IPS-20b (cell line): Measurements from ENCODE around the gene MYL7.

Experiments
- H3K27ac ChIP-seq: one replicate; pipeline ENCODE4 v1.5.1; 2013; ENCODE audit warnings: low read length
- H3K27me3 ChIP-seq: 2 replicates; pipeline ENCODE4 v1.6.1; 2013; ENCODE audit warnings: mild to moderate bottlenecking, low read length, inconsistent platforms; ENCODE audit not compliant: insufficient read depth
- H3K36me3 ChIP-seq: 2 replicates; pipeline ENCODE4 v1.6.1; 2013; ENCODE audit warnings: low read depth, mild to moderate bottlenecking, inconsistent platforms, low read length, moderate library complexity; ENCODE audit not compliant: insufficient read depth
- H3K4me1 ChIP-seq: 2 replicates; pipeline ENCODE4 v1.6.1; 2013; ENCODE audit warnings: mild to moderate bottlenecking, control low read depth, inconsistent platforms, low read length, moderate library complexity; ENCODE audit not compliant: insufficient read depth
- H3K4me3 ChIP-seq: 2 replicates; pipeline ENCODE4 v1.5.1; 2013; ENCODE audit warnings: mild to moderate bottlenecking, low read length, inconsistent platforms
- H3K9ac ChIP-seq: 2 replicates; pipeline ENCODE4 v1.6.1; 2013; ENCODE audit warnings: low read depth, mild to moderate bottlenecking, inconsistent platforms, low read length, moderate library complexity
- H3K9me3 ChIP-seq: 2 replicates; pipeline ENCODE4 v1.6.1; 2013; ENCODE audit warnings: mild to moderate bottlenecking, low read depth, low read length, inconsistent platforms; ENCODE audit not compliant: insufficient read depth

Gene MYL7

GRCh38 chr7:44145969-44146911 lies 5.1 kb upstream of the MYL7 start:
- H3K4me3 ChIP-seq: peak overlapping the region; percentile 69; the same call in 1 of the 2 replicates
- no peaks in the 10 kb centered on the region for H3K9me3 ChIP-seq
- H3K27me3 ChIP-seq: peaks cover 46% of the 10 kb centered on the region
- peaks cover 6% of the 10 kb centered on the region; the same call in 1 of the 2 replicates for H3K4me1 ChIP-seq
- no peak overlapping the region for H3K27ac ChIP-seq
- no peak overlapping the region for H3K9ac ChIP-seq
- no peaks in the 10 kb centered on the region for H3K36me3 ChIP-seq

DNA sequence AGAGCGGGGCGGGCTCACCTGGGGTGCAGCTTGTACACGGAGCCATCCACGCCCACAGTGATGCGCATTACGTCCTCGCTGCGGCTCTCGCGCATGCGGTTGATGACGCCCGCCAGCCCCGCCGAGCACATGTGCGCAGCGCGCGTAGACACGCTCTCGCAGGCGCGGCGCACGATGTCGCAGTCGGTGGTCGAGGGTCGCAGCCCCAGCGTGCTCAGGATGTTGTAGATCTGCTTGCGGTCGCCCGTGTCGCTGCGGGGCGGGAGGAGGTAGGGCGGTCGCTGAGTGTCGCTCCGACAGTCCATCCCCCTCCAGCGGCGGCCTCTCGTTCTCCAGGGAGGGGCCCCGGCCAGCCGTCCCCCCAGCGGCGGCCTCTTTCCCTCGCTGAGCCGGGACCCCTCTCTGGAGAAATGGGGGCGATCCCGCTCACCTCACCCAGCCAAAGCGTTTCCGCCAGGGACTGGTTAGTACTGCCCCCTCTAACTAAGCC lies 4.4 kb upstream of the MYL7 start:
- no peaks in the 10 kb centered on the region for H3K9me3 ChIP-seq
- H3K4me3 ChIP-seq: peak overlapping the region; percentile 69; the same call in 1 of the 2 replicates
- H3K27ac ChIP-seq: no peak overlapping the region
- H3K4me1 ChIP-seq: peaks cover 6% of the 10 kb centered on the region; the same call in 1 of the 2 replicates
- H3K9ac ChIP-seq: no peak overlapping the region
- no peaks in the 10 kb centered on the region for H3K36me3 ChIP-seq
- H3K27me3 ChIP-seq: peaks cover 46% of the 10 kb centered on the region

DNA sequence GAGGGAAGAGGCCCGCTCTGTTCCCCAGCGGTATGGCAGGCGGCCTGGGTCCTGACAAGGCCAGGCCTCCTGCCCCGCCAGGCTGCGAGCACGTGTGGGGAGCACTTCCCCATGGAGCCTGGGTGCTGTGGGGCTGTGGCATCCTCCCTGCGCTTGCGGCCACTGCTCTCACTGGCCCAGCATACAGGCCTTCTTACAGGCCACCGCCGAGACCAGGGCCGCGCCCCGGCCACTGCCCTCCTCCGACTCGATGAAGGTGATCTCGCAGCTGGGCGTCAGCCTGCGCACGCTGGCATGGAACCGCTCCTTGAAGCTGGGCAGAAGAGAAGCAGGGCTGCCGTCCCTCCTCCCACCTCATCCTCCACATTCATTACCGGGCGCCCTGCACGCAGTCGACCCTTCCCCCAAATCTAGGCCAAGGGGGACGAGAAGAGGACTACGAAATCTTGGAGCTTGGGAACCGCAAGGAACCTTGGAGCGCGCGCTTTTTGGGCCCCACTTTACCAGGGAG lies 3.9 kb upstream of the MYL7 start:
- H3K36me3 ChIP-seq: no peaks in the 10 kb centered on the region
- no peak overlapping the region for H3K9ac ChIP-seq
- H3K27ac ChIP-seq: no peak overlapping the region
- H3K4me1 ChIP-seq: peaks cover 6% of the 10 kb centered on the region; the same call in 1 of the 2 replicates
- H3K27me3 ChIP-seq: peaks cover 46% of the 10 kb centered on the region
- peak overlapping the region; percentile 69; the same call in 1 of the 2 replicates for H3K4me3 ChIP-seq
- H3K9me3 ChIP-seq: no peaks in the 10 kb centered on the region

GRCh38 chr7:44144426-44144967 lies 3.4 kb upstream of the MYL7 start:
- no peaks in the 10 kb centered on the region for H3K9me3 ChIP-seq
- H3K27me3 ChIP-seq: peaks cover 46% of the 10 kb centered on the region
- H3K4me3 ChIP-seq: no peak overlapping the region
- H3K36me3 ChIP-seq: no peaks in the 10 kb centered on the region
- no peak overlapping the region for H3K27ac ChIP-seq
- H3K4me1 ChIP-seq: peaks cover 6% of the 10 kb centered on the region; the same call in 1 of the 2 replicates
- no peak overlapping the region for H3K9ac ChIP-seq

DNA sequence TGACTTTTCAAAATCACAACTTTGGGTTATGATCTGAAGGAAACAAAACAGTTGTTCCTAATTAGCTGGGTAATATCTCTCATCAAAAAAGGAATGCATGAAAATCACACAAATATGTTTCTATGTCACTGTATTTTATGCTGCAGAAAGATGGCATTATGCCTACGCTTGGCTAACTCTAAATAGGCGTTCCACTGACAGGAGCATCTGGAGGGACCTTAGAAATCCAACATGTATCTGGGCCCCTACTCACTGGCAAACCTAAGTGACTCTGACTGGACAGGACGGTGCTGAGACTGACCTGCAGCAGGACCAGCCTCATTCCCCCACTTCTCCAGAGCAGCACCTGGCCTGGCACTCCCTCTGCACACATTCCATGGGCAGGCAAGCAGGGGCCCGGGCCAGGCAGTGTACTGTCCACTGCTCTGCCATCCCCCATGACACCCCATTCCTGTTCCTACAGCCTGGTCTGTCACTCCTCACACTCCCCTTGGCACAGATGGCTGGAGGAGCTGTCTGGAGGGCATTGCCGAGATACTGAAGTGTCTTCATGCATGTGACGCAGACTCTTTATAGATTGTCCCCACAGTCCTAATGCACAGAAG lies 2.6 kb upstream of the MYL7 start:
- Histone ChIP-seq H3K4me3 (no peak overlapping the region), H3K4me1 (peaks cover 6% of the 10 kb centered on the region; the same call in 1 of the 2 replicates), H3K27me3 (peaks cover 46% of the 10 kb centered on the region), H3K27ac (no peak overlapping the region), H3K9ac (no peak overlapping the region), H3K9me3 (no peaks in the 10 kb centered on the region), H3K36me3 (no peaks in the 10 kb centered on the region)

DNA sequence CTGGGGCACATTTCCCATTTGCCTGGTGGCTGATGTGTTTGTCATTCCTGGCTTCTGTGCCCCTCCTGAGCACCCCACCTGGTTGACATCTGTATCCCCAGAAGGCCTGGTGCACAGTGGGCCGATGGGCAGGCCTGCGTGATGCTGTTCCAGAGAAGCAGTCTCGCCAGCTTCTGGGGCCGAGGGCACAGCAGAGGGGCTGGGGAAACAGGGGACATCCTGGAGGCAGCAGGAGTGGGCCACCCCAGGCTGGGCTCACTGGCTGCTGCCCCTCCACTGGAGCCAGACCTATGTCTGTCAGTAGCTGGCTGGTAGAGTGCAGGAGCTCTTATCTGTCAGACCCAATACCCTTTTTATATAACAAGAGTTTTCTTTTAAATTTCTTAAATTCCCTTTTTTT lies 896 bp upstream of the MYL7 start:
- Histone ChIP-seq H3K9ac (no peak overlapping the region), H3K9me3 (no peaks in the 10 kb centered on the region), H3K4me3 (no peak overlapping the region), H3K4me1 (peaks cover 6% of the 10 kb centered on the region; the same call in 1 of the 2 replicates), H3K27ac (no peak overlapping the region), H3K36me3 (no peaks in the 10 kb centered on the region), H3K27me3 (peaks cover 36% of the 10 kb centered on the region)

- H3K36me3 ChIP-seq: no peaks in the 10 kb centered on the region
- H3K27ac ChIP-seq: no peak overlapping the region
- peaks cover 21% of the 10 kb centered on the region for H3K27me3 ChIP-seq
- no peak overlapping the region for H3K4me3 ChIP-seq
- H3K4me1 ChIP-seq: no peaks in the 10 kb centered on the region
- no peak overlapping the region for H3K9ac ChIP-seq
- H3K9me3 ChIP-seq: no peaks in the 10 kb centered on the region
Measured at GRCh38 chr7:44140341-44140740, 791 bp downstream of the MYL7 start.

GRCh38 chr7:44139311-44140010 lies 1.7 kb downstream of the MYL7 start:
- H3K9ac ChIP-seq: no peak overlapping the region
- no peaks in the 10 kb centered on the region for H3K9me3 ChIP-seq
- no peak overlapping the region for H3K4me3 ChIP-seq
- peaks cover 13% of the 10 kb centered on the region for H3K27me3 ChIP-seq
- H3K27ac ChIP-seq: no peak overlapping the region
- no peaks in the 10 kb centered on the region for H3K36me3 ChIP-seq
- H3K4me1 ChIP-seq: no peaks in the 10 kb centered on the region

GRCh38 chr7:44138698-44139097 lies 2.4 kb downstream of the MYL7 start:
- no peak overlapping the region for H3K9ac ChIP-seq
- H3K27me3 ChIP-seq: peaks cover 5% of the 10 kb centered on the region
- no peaks in the 10 kb centered on the region for H3K4me1 ChIP-seq
- no peaks in the 10 kb centered on the region for H3K9me3 ChIP-seq
- H3K27ac ChIP-seq: no peak overlapping the region
- H3K4me3 ChIP-seq: no peak overlapping the region
- H3K36me3 ChIP-seq: no peaks in the 10 kb centered on the region

DNA sequence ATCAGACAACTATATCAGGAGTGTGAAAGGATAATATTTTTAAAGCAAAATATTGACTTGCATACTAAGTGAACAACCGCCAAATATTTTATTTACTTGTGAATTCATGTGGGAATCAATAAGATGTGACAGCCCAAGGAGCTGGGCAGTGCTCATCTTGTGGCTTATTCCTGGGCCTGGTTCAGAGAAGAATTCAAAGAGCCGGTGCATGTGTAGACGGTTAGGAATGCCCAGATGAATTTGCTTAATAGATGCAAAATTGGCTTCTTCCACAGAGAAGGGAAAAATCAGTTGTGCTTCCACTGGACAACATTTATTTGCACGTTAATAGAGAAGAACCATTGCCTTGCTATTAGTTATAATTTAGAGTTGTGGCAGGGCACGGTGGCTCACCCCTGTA lies 4.4 kb downstream of the MYL7 start:
- Histone ChIP-seq H3K4me1 (peaks cover 4% of the 10 kb centered on the region; the same call in 1 of the 2 replicates), H3K9ac (no peak overlapping the region), H3K27me3 (0 out of 2 replicates have a peak, but pooled peaks cover 6% of the 10 kb centered on the region), H3K36me3 (no peaks in the 10 kb centered on the region), H3K27ac (no peak overlapping the region), H3K4me3 (no peak overlapping the region), H3K9me3 (no peaks in the 10 kb centered on the region)
